OCI-LY7 (cell line): ENCODE measurements around the gene DLGAP4. TPM values are rescaled to one million over a fixed set of nuclear protein-coding genes. Genes with fewer than 3 reads are reported as not detected.

ENCODE experiments used
- BruUV-seq: library from RNA; stranded (reverse); fragments of 400-500 nt; replicated peaks from 2 replicates; lab custom pipeline; 2021; lab: Mats Ljungman, UMichigan
- CTCF ChIA-PET: fragments of 300-600 bp; sonication (Branson Sonifier 250); formaldehyde crosslinking; loops from one replicate; lab custom pipeline; 2022; ENCODE audit warnings: antibody characterized with exemption; ENCODE audit not compliant: unreplicated experiment; lab: Charles Lee
- POLR2A ChIA-PET: fragments of 300-600 bp; sonication (Branson Sonifier 250); formaldehyde crosslinking; loops from one replicate; lab custom pipeline; 2022; ENCODE audit warnings: antibody characterized with exemption; lab: Charles Lee
- DNase-seq: peaks from one replicate; pipeline ENCODE4 v3.0.0-alpha.2; 2015; ENCODE audit warnings: low spot score
- H2AFZ ChIP-seq: fragments of 200-600 bp; sonication (generic), shearing (Covaris generic); 2 replicates; pipeline ENCODE4 v1.6.1; 2014; ENCODE audit warnings: mild to moderate bottlenecking, antibody characterized with exemption, low read length, moderate library complexity
- H3K27ac ChIP-seq: fragments of 200-600 bp; sonication (generic); 2 replicates; pipeline ENCODE4 v1.5.1; 2014; ENCODE audit warnings: mixed run types, low read depth, mild to moderate bottlenecking, moderate library complexity, low read length, inconsistent platforms; ENCODE audit not compliant: poor library complexity, severe bottlenecking
- H3K36me3 ChIP-seq: fragments of 200-600 bp; sonication (generic); 2 replicates; pipeline ENCODE4 v1.6.1; 2014; ENCODE audit warnings: mild to moderate bottlenecking, antibody characterized with exemption, low read length, moderate library complexity, mixed read lengths; ENCODE audit not compliant: insufficient read depth
- H3K4me1 ChIP-seq: fragments of 200-600 bp; sonication (generic); 2 replicates; pipeline ENCODE4 v1.5.1; 2014; ENCODE audit warnings: mild to moderate bottlenecking, low read length; ENCODE audit not compliant: insufficient read depth, poor library complexity, severe bottlenecking
- H3K4me2 ChIP-seq: fragments of 200-600 bp; sonication (generic); 2 replicates; pipeline ENCODE4 v1.6.1; 2014; ENCODE audit warnings: mild to moderate bottlenecking, low read length
- H3K4me3 ChIP-seq: fragments of 200-600 bp; sonication (generic); 2 replicates; pipeline ENCODE4 v1.5.1; 2014; ENCODE audit warnings: mild to moderate bottlenecking, low read depth, low read length; ENCODE audit not compliant: poor library complexity, severe bottlenecking
- H3K79me2 ChIP-seq: fragments of 200-600 bp; sonication (generic); 2 replicates; pipeline ENCODE4 v1.6.1; 2016; ENCODE audit warnings: low read depth, mild to moderate bottlenecking, low read length, moderate library complexity, mixed read lengths; ENCODE audit not compliant: insufficient read depth
- H3K9me2 ChIP-seq: fragments of 200-600 bp; sonication (generic); 2 replicates; pipeline ENCODE4 v1.6.1; 2016; ENCODE audit warnings: mild to moderate bottlenecking, low read length, mixed read lengths; ENCODE audit not compliant: insufficient read depth
- H3K9me3 ChIP-seq: fragments of 200-600 bp; sonication (generic); 2 replicates; pipeline ENCODE4 v1.6.1; 2014; ENCODE audit warnings: mild to moderate bottlenecking, mixed run types, low read length, mixed read lengths
- H4K20me1 ChIP-seq: fragments of 200-600 bp; sonication (generic); 2 replicates; pipeline ENCODE4 v1.6.1; 2014; ENCODE audit warnings: mild to moderate bottlenecking, antibody characterized with exemption, low read length, moderate library complexity, mixed read lengths; ENCODE audit not compliant: insufficient read depth
- CTCF ChIP-seq: fragments of 200-600 bp; sonication (generic); conservative IDR thresholded peaks from 2 replicates; pipeline ENCODE4 v1.5.1; 2014; ENCODE audit warnings: mild to moderate bottlenecking, antibody characterized with exemption, low read length, moderate library complexity, mixed read lengths
- EZH2phosphoT487 ChIP-seq: fragments of 200-600 bp; sonication (generic); IDR thresholded peaks from 2 replicates; pipeline ENCODE4 v1.6.1; 2018; ENCODE audit warnings: low read depth, borderline replicate concordance, mild to moderate bottlenecking, mixed run types, antibody characterized with exemption, low read length, moderate library complexity, mixed read lengths
- intact Hi-C: fragments of 100-400 bp; cut with micrococcal nuclease; formaldehyde crosslinking; loops from one replicate; pipeline ENCODE4 v1.10.0; 2022; ENCODE audit not compliant: unreplicated experiment
- total RNA-seq, 2 experiments: library from RNA; depleted of rRNA in 1 of 2; stranded (reverse); fragments of >200 nt in 1 of 2; shearing (Covaris generic) in 1 of 2; gene quantifications; 2 replicates each; pipeline ENCODE4 v1.2.3, GENCODE V29; 2014 to 2022

Gene DLGAP4
- total RNA-seq, 2 experiments from 2014 or later: 7.7 to 41.6 TPM

DNA sequence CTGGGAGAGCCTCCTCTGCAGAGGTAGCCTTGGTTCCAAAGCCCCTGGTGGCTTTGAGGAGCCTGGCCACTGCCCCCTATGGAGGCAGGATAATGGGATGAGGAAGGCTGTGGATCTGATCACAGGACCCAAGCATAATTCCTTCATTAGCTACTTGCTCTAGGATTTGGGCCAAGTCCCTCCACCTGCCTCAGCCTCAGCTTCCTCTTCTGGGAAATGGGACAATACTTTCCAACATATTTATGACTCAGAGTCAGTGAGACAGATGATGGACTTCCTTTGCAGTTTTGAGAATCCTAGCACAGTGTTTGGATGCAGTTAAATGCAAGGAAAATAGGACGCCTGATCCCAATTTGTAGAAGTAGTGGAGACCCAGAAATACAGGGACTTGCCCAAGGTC is 171.3 kb downstream of the DLGAP4 start:
- Histone ChIP-seq H2AFZ (no peak overlapping the region), H3K4me1 (peaks cover 16% of the 10 kb centered on the region), H3K4me3 (no peak overlapping the region), H3K9me2 (no peaks in the 10 kb centered on the region), H4K20me1 (peaks cover 9% of the 10 kb centered on the region), H3K36me3 (no peaks in the 10 kb centered on the region), H3K4me2 (no peak overlapping the region), H3K9me3 (no peaks in the 10 kb centered on the region), H3K79me2 (no peaks in the 10 kb centered on the region; the same call in 1 of the 2 replicates), H3K27ac (no peak overlapping the region)
- CTCF ChIA-PET: no interaction called here
- POLR2A ChIA-PET: no interaction called here
- no TSS peak for BruUV-seq
- intact Hi-C loops: no loop called here
- TF ChIP-seq EZH2phosphoT487 (no peak), CTCF (no peak)
- no peak for DNase-seq

- H4K20me1 ChIP-seq: peaks cover 9% of the 10 kb centered on the region
- intact Hi-C loops: no loop called here
- H3K4me1 ChIP-seq: peaks cover 8% of the 10 kb centered on the region
- no peaks in the 10 kb centered on the region; the same call in 1 of the 2 replicates for H3K79me2 ChIP-seq
- DNase-seq: no peak
- TF ChIP-seq EZH2phosphoT487 (no peak), CTCF (no peak)
- H3K9me2 ChIP-seq: no peaks in the 10 kb centered on the region
- no TSS peak for BruUV-seq
- H3K36me3 ChIP-seq: no peaks in the 10 kb centered on the region
- no peaks in the 10 kb centered on the region for H3K9me3 ChIP-seq
- POLR2A ChIA-PET: no interaction called here
- no peak overlapping the region for H2AFZ ChIP-seq
- H3K4me3 ChIP-seq: no peak overlapping the region
- CTCF ChIA-PET: no interaction called here
- no peak overlapping the region for H3K4me2 ChIP-seq
- no peak overlapping the region for H3K27ac ChIP-seq
These were observed 172.2 kb downstream of the DLGAP4 start for GRCh38 chr20:36478137-36478905.

DNA sequence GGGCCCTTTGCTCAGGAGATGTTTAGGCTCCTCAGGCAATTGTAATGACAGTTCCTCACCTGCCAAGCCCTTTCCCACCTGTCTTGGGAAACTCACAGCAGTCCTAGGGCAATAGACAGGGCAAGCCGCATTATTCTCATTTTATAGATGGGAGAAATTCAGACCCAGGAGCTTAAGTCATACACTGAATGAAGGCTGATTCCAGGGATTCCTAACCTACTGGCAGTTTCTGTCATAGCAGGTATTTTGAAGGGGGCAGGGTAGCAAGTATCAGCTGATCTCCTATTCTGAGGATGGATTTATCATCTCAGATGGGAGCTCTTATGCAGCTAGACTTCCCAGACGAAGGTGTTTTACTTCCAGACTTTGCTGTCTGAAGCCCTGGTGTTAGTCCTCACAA is 173.8 kb downstream of the DLGAP4 start:
- CTCF ChIA-PET: no interaction called here
- Histone ChIP-seq H3K4me2 (no peak overlapping the region), H3K4me1 (peaks cover 14% of the 10 kb centered on the region), H2AFZ (no peak overlapping the region), H3K4me3 (no peak overlapping the region), H3K36me3 (no peaks in the 10 kb centered on the region), H3K27ac (no peak overlapping the region), H3K9me2 (no peaks in the 10 kb centered on the region), H4K20me1 (peaks cover 9% of the 10 kb centered on the region), H3K79me2 (no peaks in the 10 kb centered on the region; the same call in 1 of the 2 replicates), H3K9me3 (no peaks in the 10 kb centered on the region)
- POLR2A ChIA-PET: no interaction called here
- intact Hi-C loops: no loop called here
- no peak for DNase-seq
- TF ChIP-seq CTCF: no peak
- TF ChIP-seq EZH2phosphoT487: no peak
- no TSS peak for BruUV-seq
